IMR-90 (cell line): ENCODE measurements around the gene PRPF6. TPM values are rescaled to one million over a fixed set of nuclear protein-coding genes. Genes with fewer than 3 reads are reported as not detected.

Source experiments
- ATAC-seq: fragments of 200-7000 bp; cut with Tn5 transposase; 2 replicates; pipeline ENCODE4 v1.9.1; 2020; ENCODE audit warnings: low read depth, mild to moderate bottlenecking, moderate library complexity
- BruUV-seq: library from RNA; stranded (reverse); fragments of 400-500 nt; replicated peaks from 2 replicates; lab custom pipeline; 2021; lab: Mats Ljungman, UMichigan
- CTCF ChIA-PET: fragments of 300-600 bp; formaldehyde crosslinking; extraction: SDS; loops from one replicate; lab custom pipeline; 2021; ENCODE audit warnings: antibody characterized with exemption; lab: Yijun Ruan, JAX
- POLR2A ChIA-PET: fragments of 300-600 bp; sonication (Branson Sonifier 250); formaldehyde crosslinking; loops from one replicate; lab custom pipeline; 2022; ENCODE audit warnings: antibody characterized with exemption; ENCODE audit not compliant: unreplicated experiment; lab: Charles Lee
- DNase-seq: peaks from one replicate; pipeline ENCODE4 v3.0.0; 2013
- H2AFZ ChIP-seq: replicated peaks from 2 replicates; pipeline ENCODE3; 2013; ENCODE audit warnings: low read length, mild to moderate bottlenecking; ENCODE audit not compliant: poor library complexity
- H2AK5ac ChIP-seq: 2 replicates; pipeline ENCODE4 v1.6.1; 2013; ENCODE audit warnings: low read depth, low read length, inconsistent platforms
- H2AK9ac ChIP-seq: replicated peaks from 2 replicates; pipeline ENCODE3; 2013; ENCODE audit warnings: mild to moderate bottlenecking, low read depth, low read length, moderate library complexity; ENCODE audit not compliant: poor library complexity
- H2BK120ac ChIP-seq: 2 replicates; pipeline ENCODE4 v1.6.1; 2013; ENCODE audit warnings: low read depth, low read length, inconsistent platforms
- H2BK15ac ChIP-seq: 3 replicates; pipeline ENCODE4 v1.6.1; 2013; ENCODE audit warnings: low read depth, low read length, inconsistent platforms
- H2BK20ac ChIP-seq: 2 replicates; pipeline ENCODE4 v1.6.1; 2013; ENCODE audit warnings: low read depth, mild to moderate bottlenecking, inconsistent platforms, low read length, moderate library complexity
- H2BK5ac ChIP-seq: 2 replicates; pipeline ENCODE4 v1.6.1; 2013; ENCODE audit warnings: mild to moderate bottlenecking, low read depth, low read length, inconsistent platforms; ENCODE audit not compliant: poor library complexity, severe bottlenecking
- H3K14ac ChIP-seq: replicated peaks from 2 replicates; pipeline ENCODE4 v1.6.1; 2013; ENCODE audit warnings: low read depth, low read length, inconsistent platforms
- H3K18ac ChIP-seq: 2 replicates; pipeline ENCODE4 v1.6.1; 2013; ENCODE audit warnings: low read depth, low read length, control low read depth
- H3K23ac ChIP-seq: 2 replicates; pipeline ENCODE4 v1.6.1; 2013; ENCODE audit warnings: low read depth, low read length, inconsistent platforms
- H3K27ac ChIP-seq: 2 replicates; pipeline ENCODE4 v1.5.1; 2013; ENCODE audit warnings: mild to moderate bottlenecking, control low read depth, low read length; ENCODE audit not compliant: insufficient read depth
- H3K27me3 ChIP-seq: 2 replicates; pipeline ENCODE4 v1.6.1; 2013; ENCODE audit warnings: low read length; ENCODE audit not compliant: control insufficient read depth, insufficient read depth
- H3K36me3 ChIP-seq: 2 replicates; pipeline ENCODE4 v1.6.1; 2013; ENCODE audit warnings: low read length, mixed read lengths; ENCODE audit not compliant: control insufficient read depth, insufficient read depth
- H3K4ac ChIP-seq: 2 replicates; pipeline ENCODE4 v1.6.1; 2013; ENCODE audit warnings: low read depth, low read length, inconsistent platforms
- H3K4me1 ChIP-seq: 2 replicates; pipeline ENCODE4 v1.6.1; 2013; ENCODE audit warnings: low read length, mixed read lengths; ENCODE audit not compliant: control insufficient read depth, insufficient read depth
- H3K4me2 ChIP-seq: 2 replicates; pipeline ENCODE4 v1.6.1; 2013; ENCODE audit warnings: low read depth, mild to moderate bottlenecking, control low read depth, low read length, moderate library complexity
- H3K4me3 ChIP-seq: 2 replicates; pipeline ENCODE4 v1.5.1; 2013; ENCODE audit warnings: low read depth, mild to moderate bottlenecking, control low read depth, low read length, moderate library complexity; ENCODE audit not compliant: insufficient read depth
- H3K56ac ChIP-seq: 2 replicates; pipeline ENCODE4 v1.6.1; 2013; ENCODE audit warnings: low read length, inconsistent platforms; ENCODE audit not compliant: insufficient read depth; ENCODE audit errors: extremely low read depth
- H3K79me1 ChIP-seq, 2 experiments: 2 replicates each; pipeline ENCODE4 v1.6.1; 2013; ENCODE audit warnings: low read length in 2 of 2, inconsistent platforms in 1 of 2, low read depth in 1 of 2
- H3K9ac ChIP-seq: 2 replicates; pipeline ENCODE4 v1.6.1; 2013; ENCODE audit warnings: low read depth, low read length, control low read depth
- H3K9me1 ChIP-seq: 2 replicates; pipeline ENCODE4 v1.6.1; 2013; ENCODE audit warnings: low read length, inconsistent platforms; ENCODE audit not compliant: insufficient read depth
- H3K9me3 ChIP-seq: 2 replicates; pipeline ENCODE4 v1.6.1; 2013; ENCODE audit warnings: low read length; ENCODE audit not compliant: control insufficient read depth, insufficient read depth
- H4K20me1 ChIP-seq: 2 replicates; pipeline ENCODE4 v1.6.1; 2013; ENCODE audit warnings: low read length, inconsistent platforms; ENCODE audit not compliant: insufficient read depth
- H4K5ac ChIP-seq: 2 replicates; pipeline ENCODE4 v1.6.1; 2013; ENCODE audit warnings: mild to moderate bottlenecking, low read depth, low read length, control low read depth
- H4K8ac ChIP-seq, 2 experiments: 2 replicates each; pipeline ENCODE4 v1.6.1; 2013; ENCODE audit warnings: low read depth in 2 of 2, low read length in 2 of 2, control low read depth in 1 of 2, inconsistent platforms in 1 of 2
- H4K91ac ChIP-seq: 2 replicates; pipeline ENCODE4 v1.6.1; 2013; ENCODE audit warnings: low read depth, low read length, inconsistent platforms; ENCODE audit not compliant: insufficient read depth
- BHLHE40 ChIP-seq: fragments of 150-350 bp; IDR thresholded peaks from 2 replicates; pipeline ENCODE4 v1.6.1; 2016; ENCODE audit warnings: mild to moderate bottlenecking, low read depth, low read length
- CEBPB ChIP-seq: IDR thresholded peaks from 2 replicates; pipeline ENCODE4 v1.6.1; 2012; ENCODE audit warnings: low read depth, low read length, improper control_type of control experiment
- CHD1 ChIP-seq: IDR thresholded peaks from 2 replicates; pipeline ENCODE4 v1.6.1; 2012; ENCODE audit warnings: low read depth, low read length, improper control_type of control experiment
- CTCF ChIP-seq: conservative IDR thresholded peaks from 2 replicates; pipeline ENCODE4 v1.5.1; 2012; ENCODE audit warnings: mild to moderate bottlenecking, low read depth, low read length, improper control_type of control experiment
- ELK1 ChIP-seq: fragments of 150-350 bp; IDR thresholded peaks from 2 replicates; pipeline ENCODE4 v1.6.1; 2016; ENCODE audit warnings: low read depth, mild to moderate bottlenecking, low read length, moderate library complexity, borderline replicate concordance
- FOS ChIP-seq: fragments of 150-350 bp; IDR thresholded peaks from 2 replicates; pipeline ENCODE4 v1.6.1; 2016; ENCODE audit warnings: low read depth, low read length
- MAFK ChIP-seq: IDR thresholded peaks from 2 replicates; pipeline ENCODE4 v1.6.1; 2012; ENCODE audit warnings: low read depth, low read length, improper control_type of control experiment
- MAZ ChIP-seq: IDR thresholded peaks from 2 replicates; pipeline ENCODE4 v1.6.1; 2012; ENCODE audit warnings: low read depth, mild to moderate bottlenecking, low read length, improper control_type of control experiment, moderate library complexity, borderline replicate concordance
- MXI1 ChIP-seq: IDR thresholded peaks from 2 replicates; pipeline ENCODE4 v1.6.1; 2012; ENCODE audit warnings: low read depth, mild to moderate bottlenecking, low read length, moderate library complexity, borderline replicate concordance
- NFE2L2 ChIP-seq: fragments of 150-350 bp; IDR thresholded peaks from 2 replicates; pipeline ENCODE4 v1.6.1; 2016; ENCODE audit warnings: low read depth, mild to moderate bottlenecking, low read length
- POLR2A ChIP-seq: IDR thresholded peaks from 2 replicates; pipeline ENCODE4 v1.6.1; 2012; ENCODE audit warnings: mild to moderate bottlenecking, low read depth, low read length
- RAD21 ChIP-seq: IDR thresholded peaks from 2 replicates; pipeline ENCODE4 v1.6.1; 2012; ENCODE audit warnings: low read length, improper control_type of control experiment
- RCOR1 ChIP-seq: IDR thresholded peaks from 2 replicates; pipeline ENCODE4 v1.6.1; 2012; ENCODE audit warnings: mild to moderate bottlenecking, low read length, improper control_type of control experiment; ENCODE audit not compliant: insufficient replicate concordance
- RFX5 ChIP-seq: IDR thresholded peaks from 2 replicates; pipeline ENCODE4 v1.8.0; 2012; ENCODE audit warnings: low read depth, mild to moderate bottlenecking, low read length, moderate library complexity
- SMC3 ChIP-seq: fragments of 150-350 bp; IDR thresholded peaks from 2 replicates; pipeline ENCODE4 v1.6.1; 2016; ENCODE audit warnings: low read depth, mild to moderate bottlenecking, antibody characterized with exemption, low read length, moderate library complexity
- USF2 ChIP-seq: fragments of 150-350 bp; IDR thresholded peaks from 2 replicates; pipeline ENCODE4 v1.6.1; 2017; ENCODE audit warnings: mild to moderate bottlenecking, antibody characterized with exemption, low read length, low read depth
- WGBS, 2 experiments: methylation state at CpG; one replicate each; pipeline versions ENCODE4 v1.1.5 to v1.1.7; 2013; ENCODE audit warnings: missing lambda C conversion rate in 2 of 2; ENCODE audit not compliant: insufficient read length in 1 of 2; ENCODE audit errors: extremely low coverage in 2 of 2; 5-methylcytosine and 5-hydroxymethylcytosine counted together
- dilution Hi-C: fragments of 300-500 bp; cut with HindIII; formaldehyde crosslinking; loops from one replicate; pipeline ENCODE4 v1.14.3; 2018; ENCODE audit warnings: low sequenced_read_pairs; ENCODE audit not compliant: unreplicated experiment
- in situ Hi-C: fragments of 300-500 bp; cut with MboI; formaldehyde crosslinking; loops from 3 replicates; pipeline ENCODE4 v1.14.3; 2019; ENCODE audit warnings: low sequenced_read_pairs, inconsistent platforms, mixed read lengths
- intact Hi-C: fragments of 100-400 bp; cut with micrococcal nuclease; formaldehyde crosslinking; loops from 2 replicates; pipeline ENCODE4 v1.10.0; 2022
- polyA plus RNA-seq, 3 experiments: library from polyadenylated mRNA; depleted of rRNA; stranded (reverse); fragments of >200 nt; gene quantifications; 2 replicates each; pipeline ENCODE4 v1.2.3, GENCODE V29; 2012; ENCODE audit warnings: low replicate concordance in 1 of 3
- total RNA-seq: library from RNA; depleted of rRNA; stranded (reverse); fragments of >200 nt; gene quantifications from 2 replicates; pipeline ENCODE4 v1.2.3, GENCODE V29; 2012

PRPF6 gene
- total and polyA plus RNA-seq, 2 of the 4 experiments (the other 2 are of a cell fraction) = 43.5 to 71.3 TPM

- no peak overlapping the region for H3K14ac ChIP-seq
- peaks cover 55% of the 10 kb centered on the region for H4K20me1 ChIP-seq
- H2BK120ac ChIP-seq = no peak overlapping the region
- H3K18ac ChIP-seq = no peak overlapping the region
- intact Hi-C loops (no loop called here), dilution Hi-C loops (no loop called here), in situ Hi-C loops (no loop called here)
- no peak for ATAC-seq
- no peak for TF ChIP-seq RAD21
- TF ChIP-seq RFX5 = no peak
- no peak for TF ChIP-seq MAFK
- TF ChIP-seq BHLHE40 = no peak
- no peak for TF ChIP-seq ELK1
- no peak for TF ChIP-seq CEBPB
- TF ChIP-seq CHD1 = no peak
- TF ChIP-seq MAZ = no peak
- no peak for TF ChIP-seq SMC3
- no peak for TF ChIP-seq POLR2A
- TF ChIP-seq MXI1 = no peak
- TF ChIP-seq USF2 = no peak
- no peak for TF ChIP-seq CTCF
- TF ChIP-seq RCOR1 = no peak
- TF ChIP-seq NFE2L2 = no peak
- no peak for TF ChIP-seq FOS
- no peak overlapping the region for H3K23ac ChIP-seq
- no peak overlapping the region for H2BK5ac ChIP-seq
- DNase-seq = no peak
- no peak overlapping the region for H3K4me3 ChIP-seq
- no peak overlapping the region for H2BK15ac ChIP-seq
- no peak overlapping the region for H2AFZ ChIP-seq
- POLR2A ChIA-PET = no interaction called here
- no peak overlapping the region for H4K91ac ChIP-seq
- no TSS peak for BruUV-seq
- H3K27me3 ChIP-seq = no peaks in the 10 kb centered on the region
- H3K4me2 ChIP-seq = no peak overlapping the region
- no peak overlapping the region for H3K56ac ChIP-seq
- no peak overlapping the region for H3K27ac ChIP-seq
- H3K9ac ChIP-seq = no peak overlapping the region
- CTCF ChIA-PET = no interaction called here
- H3K9me1 ChIP-seq = peaks cover 12% of the 10 kb centered on the region; the same call in 1 of the 2 replicates
- H3K79me1 ChIP-seq = peaks cover 32 to 57% of the 10 kb centered on the region in 2 experiments
- no peak overlapping the region for H3K4ac ChIP-seq
- H2BK20ac ChIP-seq = no peak overlapping the region
- no peak overlapping the region for H4K8ac ChIP-seq
- no peak overlapping the region for H2AK9ac ChIP-seq
- peaks cover 58% of the 10 kb centered on the region for H3K36me3 ChIP-seq
- WGBS, 2 experiments = 96% methylated on average over 3 of the region's 9 CpGs; no CpG with 5 or more reads in 1 of the 2 experiments
- no peak overlapping the region for H4K5ac ChIP-seq
- H3K9me3 ChIP-seq = no peaks in the 10 kb centered on the region
- H3K4me1 ChIP-seq = no peaks in the 10 kb centered on the region
- no peak overlapping the region for H2AK5ac ChIP-seq
These were observed 45.5 kb upstream of the PRPF6 start for GRCh38 chr20:63935447-63935846.
